ENCODE data around the gene ACSM5.

The ACSM5 gene

DNA sequence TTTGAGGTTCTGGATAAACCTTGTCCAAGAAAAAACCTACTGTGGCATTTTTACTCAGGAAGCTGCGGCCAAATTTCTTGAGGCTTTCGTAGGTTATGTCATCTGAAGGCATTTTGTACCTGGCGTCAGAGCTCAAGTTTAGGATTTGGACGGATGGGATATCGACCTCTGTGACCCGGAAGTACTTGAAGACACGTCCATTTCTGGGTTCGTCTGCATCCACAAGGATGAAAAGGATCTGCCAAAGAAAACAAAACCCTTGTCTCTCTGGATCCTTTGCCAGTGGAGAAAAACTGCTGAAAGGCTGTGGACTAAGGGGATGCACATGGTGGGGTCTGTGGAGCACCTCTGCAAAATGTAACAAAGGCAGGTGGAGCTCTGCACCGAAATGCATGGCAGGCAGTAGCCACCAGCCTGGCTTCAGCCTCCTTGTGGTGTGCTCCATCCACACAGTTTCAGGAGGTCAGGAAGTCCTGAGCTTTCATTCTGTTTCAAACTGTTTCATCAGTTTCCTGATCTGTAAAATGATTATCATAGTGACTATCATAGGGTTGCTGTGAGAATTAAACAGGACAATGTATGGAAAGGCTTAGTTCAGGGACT is 39.8 kb upstream of the ACSM5 start:
- no peak for TF ChIP-seq FOXP2 (optimal IDR thresholded peaks at IDR 0.05; ENCODE audit: borderline replicate concordance, extremely low read depth, extremely low read length, insufficient read depth)
- TF ChIP-seq, protein P1, sequence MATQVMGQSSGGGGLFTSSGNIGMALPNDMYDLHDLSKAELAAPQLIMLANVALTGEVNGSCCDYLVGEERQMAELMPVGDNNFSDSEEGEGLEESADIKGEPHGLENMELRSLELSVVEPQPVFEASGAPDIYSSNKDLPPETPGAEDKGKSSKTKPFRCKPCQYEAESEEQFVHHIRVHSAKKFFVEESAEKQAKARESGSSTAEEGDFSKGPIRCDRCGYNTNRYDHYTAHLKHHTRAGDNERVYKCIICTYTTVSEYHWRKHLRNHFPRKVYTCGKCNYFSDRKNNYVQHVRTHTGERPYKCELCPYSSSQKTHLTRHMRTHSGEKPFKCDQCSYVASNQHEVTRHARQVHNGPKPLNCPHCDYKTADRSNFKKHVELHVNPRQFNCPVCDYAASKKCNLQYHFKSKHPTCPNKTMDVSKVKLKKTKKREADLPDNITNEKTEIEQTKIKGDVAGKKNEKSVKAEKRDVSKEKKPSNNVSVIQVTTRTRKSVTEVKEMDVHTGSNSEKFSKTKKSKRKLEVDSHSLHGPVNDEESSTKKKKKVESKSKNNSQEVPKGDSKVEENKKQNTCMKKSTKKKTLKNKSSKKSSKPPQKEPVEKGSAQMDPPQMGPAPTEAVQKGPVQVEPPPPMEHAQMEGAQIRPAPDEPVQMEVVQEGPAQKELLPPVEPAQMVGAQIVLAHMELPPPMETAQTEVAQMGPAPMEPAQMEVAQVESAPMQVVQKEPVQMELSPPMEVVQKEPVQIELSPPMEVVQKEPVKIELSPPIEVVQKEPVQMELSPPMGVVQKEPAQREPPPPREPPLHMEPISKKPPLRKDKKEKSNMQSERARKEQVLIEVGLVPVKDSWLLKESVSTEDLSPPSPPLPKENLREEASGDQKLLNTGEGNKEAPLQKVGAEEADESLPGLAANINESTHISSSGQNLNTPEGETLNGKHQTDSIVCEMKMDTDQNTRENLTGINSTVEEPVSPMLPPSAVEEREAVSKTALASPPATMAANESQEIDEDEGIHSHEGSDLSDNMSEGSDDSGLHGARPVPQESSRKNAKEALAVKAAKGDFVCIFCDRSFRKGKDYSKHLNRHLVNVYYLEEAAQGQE (IDR thresholded peaks at IDR 0.05; ENCODE audit: insufficient read depth in 1 of 2, low read depth in 2 of 2, low read length in 2 of 2): no peak
- TF ChIP-seq SIN3A (IDR thresholded peaks at IDR 0.05; ENCODE audit: borderline replicate concordance, insufficient read depth, low read length): no peak
- no peak for TF ChIP-seq POLR2AphosphoS5 (IDR thresholded peaks at IDR 0.05; ENCODE audit: low read depth, low read length)
- TF ChIP-seq TAF1 (IDR thresholded peaks at IDR 0.05; ENCODE audit: borderline replicate concordance, insufficient read depth, low read length): no peak

DNA sequence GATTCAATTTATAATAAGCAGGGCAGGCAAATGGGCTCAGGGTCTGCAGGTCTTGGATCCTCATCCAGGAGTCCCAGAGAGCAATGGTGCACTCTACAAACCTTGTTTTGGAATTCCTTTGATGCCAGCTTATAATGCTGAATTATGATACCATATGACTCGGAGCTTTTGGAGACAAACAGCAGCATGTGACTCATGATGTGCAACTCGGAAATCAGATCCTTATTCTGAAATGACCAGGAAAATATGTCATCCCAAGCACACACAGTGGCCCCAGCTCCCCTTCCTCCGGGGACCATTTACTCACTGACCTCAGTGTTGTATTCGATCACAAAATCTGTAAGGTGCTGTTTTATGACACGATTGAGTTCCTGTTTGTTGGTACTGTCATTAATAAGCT is 36.6 kb upstream of the ACSM5 start:
- TF ChIP-seq SIN3A (IDR thresholded peaks at IDR 0.05; ENCODE audit: borderline replicate concordance, insufficient read depth, low read length) (no peak), TAF1 (IDR thresholded peaks at IDR 0.05; ENCODE audit: borderline replicate concordance, insufficient read depth, low read length) (no peak), POLR2AphosphoS5 (IDR thresholded peaks at IDR 0.05; ENCODE audit: low read depth, low read length) (no peak), FOXP2 (optimal IDR thresholded peaks at IDR 0.05; ENCODE audit: borderline replicate concordance, extremely low read depth, extremely low read length, insufficient read depth) (no peak)
- TF ChIP-seq, protein P1 (IDR thresholded peaks at IDR 0.05; ENCODE audit: insufficient read depth in 1 of 2, low read depth in 2 of 2, low read length in 2 of 2): no peak

DNA sequence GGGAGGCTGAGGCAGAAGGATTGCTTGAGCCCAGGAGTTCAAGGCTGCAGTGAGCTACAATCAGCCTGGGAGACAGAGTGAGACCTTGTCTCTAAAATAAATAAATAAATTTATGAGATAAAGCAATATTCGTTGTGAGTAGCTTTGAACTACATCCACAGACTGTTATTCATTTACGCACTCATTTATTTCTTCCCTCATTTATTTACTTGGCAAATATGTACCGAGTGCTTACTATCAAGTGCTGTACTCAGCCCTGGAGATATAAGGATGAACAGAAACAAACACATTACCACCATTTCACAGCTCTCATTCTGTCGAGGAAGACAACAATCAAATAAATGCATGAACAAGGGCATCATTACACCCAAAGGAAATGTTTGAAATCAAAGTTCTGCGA is 32.2 kb upstream of the ACSM5 start:
- no peak for TF ChIP-seq SIN3A (IDR thresholded peaks at IDR 0.05; ENCODE audit: borderline replicate concordance, insufficient read depth, low read length)

DNA sequence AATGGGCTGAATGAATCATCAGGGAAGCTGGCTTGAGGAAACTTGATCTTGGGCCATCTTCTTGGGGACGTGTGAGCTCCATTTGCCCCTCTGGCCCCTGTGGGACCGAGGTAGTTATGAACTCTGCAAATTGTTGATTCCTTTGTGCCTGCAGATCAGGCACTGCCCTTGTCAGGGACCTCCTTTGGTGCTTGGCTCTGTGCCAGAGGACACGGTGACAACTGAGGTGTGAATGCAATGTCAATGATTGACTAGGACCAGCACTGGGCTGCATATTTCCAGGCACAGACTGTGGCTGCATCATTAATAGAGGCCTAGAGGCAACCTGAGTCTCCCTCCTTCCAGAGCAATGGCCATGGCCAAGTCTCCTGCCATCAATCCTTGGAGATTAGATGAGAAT is 28.6 kb upstream of the ACSM5 start:
- TF ChIP-seq SIN3A (IDR thresholded peaks at IDR 0.05; ENCODE audit: borderline replicate concordance, insufficient read depth, low read length): no peak
- TF ChIP-seq FOXP2 (optimal IDR thresholded peaks at IDR 0.05; ENCODE audit: borderline replicate concordance, extremely low read depth, extremely low read length, insufficient read depth): no peak
- TF ChIP-seq, protein P1 (IDR thresholded peaks at IDR 0.05; ENCODE audit: insufficient read depth in 1 of 2, low read depth in 2 of 2, low read length in 2 of 2): no peak
- TF ChIP-seq TAF1 (IDR thresholded peaks at IDR 0.05; ENCODE audit: borderline replicate concordance, insufficient read depth, low read length): no peak
- no peak for TF ChIP-seq POLR2AphosphoS5 (IDR thresholded peaks at IDR 0.05; ENCODE audit: low read depth, low read length)

DNA sequence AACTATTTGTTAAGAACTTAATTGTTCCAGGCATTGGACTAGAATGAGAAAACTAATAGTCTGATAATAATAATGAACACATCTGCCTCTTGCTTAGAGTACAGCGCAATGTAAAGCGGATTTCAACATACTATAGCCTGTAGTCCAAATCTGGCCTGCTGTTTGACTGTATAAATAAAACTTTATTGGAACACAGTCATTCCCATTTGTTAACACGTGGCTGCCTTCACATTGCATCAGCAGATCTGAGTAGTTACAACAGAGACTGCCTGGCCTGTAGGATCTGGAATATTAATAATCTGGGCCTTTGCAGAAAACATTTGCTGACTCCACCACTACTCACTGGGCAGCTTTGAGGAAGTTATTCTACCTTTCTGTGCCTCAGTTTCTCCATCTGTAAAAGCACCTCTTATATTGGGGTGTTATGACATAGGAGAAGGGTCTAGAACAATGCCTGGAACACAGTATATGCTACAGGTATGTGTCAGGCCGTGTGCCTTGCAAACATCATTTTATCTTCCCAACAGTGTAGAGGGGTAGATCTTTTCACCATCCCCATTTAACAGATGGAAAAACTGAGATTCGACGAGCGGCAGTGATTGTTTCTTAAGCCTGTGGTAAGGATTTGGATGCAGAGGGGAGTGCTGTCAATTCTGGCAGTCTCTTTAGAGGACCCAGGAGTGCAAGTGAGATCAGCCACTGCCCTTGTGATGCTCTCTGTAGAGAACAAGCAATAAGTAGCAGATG is 27.0 kb upstream of the ACSM5 start:
- TF ChIP-seq POLR2AphosphoS5 (IDR thresholded peaks at IDR 0.05; ENCODE audit: low read depth, low read length) (no peak), FOXP2 (optimal IDR thresholded peaks at IDR 0.05; ENCODE audit: borderline replicate concordance, extremely low read depth, extremely low read length, insufficient read depth) (no peak), TAF1 (IDR thresholded peaks at IDR 0.05; ENCODE audit: borderline replicate concordance, insufficient read depth, low read length) (no peak), SIN3A (IDR thresholded peaks at IDR 0.05; ENCODE audit: borderline replicate concordance, insufficient read depth, low read length) (no peak)
- TF ChIP-seq, protein P1 (IDR thresholded peaks at IDR 0.05; ENCODE audit: insufficient read depth in 1 of 2, low read depth in 2 of 2, low read length in 2 of 2): no peak

All from PFSK-1 (cell line).